SIG-M5 (cell line): ENCODE results near the gene UBALD1.

ENCODE experiments used
- DNase-seq: peaks from one replicate; lab custom pipeline; 2025; lab: John Stamatoyannopoulos, UW

UBALD1 gene

DNA sequence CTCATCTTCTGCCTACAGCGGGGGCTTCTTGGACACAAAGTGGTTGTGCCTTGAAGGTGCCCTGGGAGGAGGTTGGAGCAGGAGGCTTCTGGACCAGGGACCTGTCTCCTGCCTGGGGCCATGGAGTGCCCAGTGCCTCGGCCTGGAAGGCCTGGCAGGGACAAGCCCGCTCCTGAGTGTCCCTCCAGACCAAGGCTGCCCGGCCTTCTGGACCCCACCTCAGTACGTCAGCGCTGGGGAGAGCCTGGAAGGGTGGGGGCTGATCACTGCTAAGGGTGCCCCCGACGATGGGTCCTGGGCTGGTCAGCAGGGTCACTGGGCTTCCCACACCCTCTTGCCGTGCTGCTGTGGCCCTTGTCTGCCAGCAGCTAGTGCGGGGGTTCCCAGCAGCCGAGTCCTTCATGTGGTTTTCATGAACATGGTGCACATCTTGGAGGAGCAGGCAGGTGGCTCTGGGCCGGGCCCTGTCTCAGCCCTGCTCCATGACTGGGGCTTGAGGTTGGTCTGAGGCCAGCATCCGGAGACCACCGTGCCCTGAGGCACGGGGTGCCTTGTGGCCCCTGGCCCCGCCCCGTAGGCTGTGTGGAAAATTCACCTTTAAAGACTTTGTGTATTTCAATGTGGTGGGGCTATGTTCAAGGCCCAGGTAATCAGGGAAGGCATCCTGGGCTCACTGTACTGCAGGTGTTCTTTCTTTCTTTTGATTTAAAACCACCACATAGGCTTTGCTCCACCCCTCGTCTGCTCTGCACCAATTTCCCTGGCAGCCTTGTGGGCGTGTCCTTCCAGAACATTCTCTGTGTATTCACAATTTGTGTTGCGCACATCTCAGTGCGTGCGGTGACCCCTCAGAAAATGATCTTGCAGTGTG, 32.3 kb upstream of the UBALD1 start:
- DNase-seq = no peak

DNA sequence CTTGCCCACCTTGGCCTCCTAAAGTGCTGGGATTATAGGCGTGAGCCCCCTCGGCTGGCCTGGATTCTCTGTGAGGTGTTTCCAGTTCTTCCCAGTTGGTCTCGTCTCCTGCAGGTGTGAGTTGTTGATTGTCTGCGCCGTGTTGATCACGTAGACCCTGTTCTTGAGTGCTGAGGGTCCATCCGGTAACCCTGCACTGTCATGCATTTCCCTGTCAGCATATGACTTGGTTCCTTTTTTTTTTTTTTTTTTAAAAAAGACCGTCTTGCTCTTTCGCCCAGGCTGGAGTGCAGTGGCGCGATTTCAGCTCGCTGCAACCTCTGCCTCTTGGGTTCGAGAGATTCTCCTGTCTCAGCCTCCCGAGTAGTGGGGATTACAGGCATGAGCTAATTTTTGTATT, 27.2 kb upstream of the UBALD1 start:
- no peak for DNase-seq

DNA sequence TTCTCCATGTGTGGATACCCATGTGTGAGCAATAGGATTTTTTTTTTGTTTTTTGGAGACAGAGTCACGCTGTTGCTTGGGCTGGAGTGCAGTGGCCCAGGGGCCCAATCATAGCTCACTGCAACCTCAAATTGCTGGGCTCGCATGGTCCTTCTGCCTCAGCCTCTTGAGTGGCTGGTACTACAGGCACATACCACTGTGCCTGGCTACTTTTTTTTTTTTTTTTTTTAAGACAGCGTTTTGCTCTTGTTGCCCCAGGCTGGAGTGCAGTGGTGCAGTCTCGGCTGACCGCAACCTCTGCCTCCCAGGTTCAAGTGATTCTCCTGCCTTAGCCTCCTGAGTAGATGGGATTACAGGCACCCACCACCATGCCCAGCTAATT, 26.6 kb upstream of the UBALD1 start:
- no peak for DNase-seq

DNA sequence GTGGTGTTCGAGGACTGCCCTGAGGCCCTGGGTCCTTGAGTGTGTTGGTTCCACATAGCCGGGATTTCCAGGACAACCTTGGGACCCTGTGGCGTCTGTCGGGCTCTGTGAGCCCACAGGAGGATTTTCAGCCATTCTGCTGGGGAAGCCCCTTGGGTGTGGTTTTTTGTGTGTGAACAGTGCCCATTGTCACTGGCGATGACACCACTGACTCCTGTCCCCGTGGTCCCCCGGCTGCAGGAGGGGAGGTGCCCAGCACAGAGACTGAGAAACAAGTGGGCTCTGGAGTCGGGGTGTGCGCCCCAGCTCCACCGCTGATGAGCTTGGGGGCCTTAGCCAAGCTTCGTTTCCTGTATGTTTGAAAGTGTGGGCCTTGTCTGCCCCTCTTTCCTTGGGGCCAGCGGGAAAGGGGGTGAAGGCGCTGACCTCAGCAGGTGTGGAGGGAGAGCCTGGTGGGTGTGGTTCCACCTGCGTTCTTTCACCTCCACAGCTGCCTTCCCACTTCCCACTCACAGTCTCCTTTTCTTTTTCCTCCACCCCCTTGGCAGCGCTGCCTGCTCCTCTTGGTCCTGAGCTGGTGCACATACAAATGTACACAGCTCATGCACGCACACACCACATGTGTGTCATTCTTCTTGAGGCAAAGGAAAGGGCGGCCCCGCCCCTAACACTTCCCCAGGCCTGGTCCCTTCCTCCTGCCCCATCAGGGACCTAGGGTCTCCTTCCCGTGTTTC, 26.1 kb upstream of the UBALD1 start:
- DNase-seq = no peak

DNA sequence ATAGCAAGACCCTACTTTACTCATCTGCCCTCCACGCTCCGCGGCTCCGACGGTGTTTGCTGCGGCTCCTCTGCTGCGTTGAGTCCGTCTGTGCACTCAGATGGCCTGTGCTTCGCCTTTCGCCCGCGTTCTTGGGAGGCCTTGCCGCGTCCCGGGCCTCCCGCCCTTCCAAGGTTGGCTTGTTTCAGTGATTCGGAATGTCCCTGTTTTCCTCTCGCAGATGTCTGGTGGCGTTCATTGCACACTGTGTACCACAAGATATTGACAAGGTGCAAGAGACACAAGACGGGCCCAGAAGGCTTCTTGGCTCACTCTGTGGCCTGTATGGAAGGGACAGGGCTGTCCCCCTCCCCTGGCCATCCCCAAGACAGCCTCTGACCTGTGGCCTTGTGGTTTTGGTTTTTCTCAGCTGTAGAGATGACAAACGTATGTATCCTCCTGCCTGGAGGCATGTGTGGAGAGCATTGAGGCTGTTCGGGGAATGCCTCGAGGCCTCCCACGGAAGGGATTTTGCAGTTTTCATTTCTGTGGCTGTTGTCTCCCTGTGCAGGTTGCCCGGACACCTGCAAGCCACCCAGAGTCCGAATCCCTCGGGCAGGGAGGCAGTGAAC, 25.3 kb upstream of the UBALD1 start:
- DNase-seq = no peak

DNA sequence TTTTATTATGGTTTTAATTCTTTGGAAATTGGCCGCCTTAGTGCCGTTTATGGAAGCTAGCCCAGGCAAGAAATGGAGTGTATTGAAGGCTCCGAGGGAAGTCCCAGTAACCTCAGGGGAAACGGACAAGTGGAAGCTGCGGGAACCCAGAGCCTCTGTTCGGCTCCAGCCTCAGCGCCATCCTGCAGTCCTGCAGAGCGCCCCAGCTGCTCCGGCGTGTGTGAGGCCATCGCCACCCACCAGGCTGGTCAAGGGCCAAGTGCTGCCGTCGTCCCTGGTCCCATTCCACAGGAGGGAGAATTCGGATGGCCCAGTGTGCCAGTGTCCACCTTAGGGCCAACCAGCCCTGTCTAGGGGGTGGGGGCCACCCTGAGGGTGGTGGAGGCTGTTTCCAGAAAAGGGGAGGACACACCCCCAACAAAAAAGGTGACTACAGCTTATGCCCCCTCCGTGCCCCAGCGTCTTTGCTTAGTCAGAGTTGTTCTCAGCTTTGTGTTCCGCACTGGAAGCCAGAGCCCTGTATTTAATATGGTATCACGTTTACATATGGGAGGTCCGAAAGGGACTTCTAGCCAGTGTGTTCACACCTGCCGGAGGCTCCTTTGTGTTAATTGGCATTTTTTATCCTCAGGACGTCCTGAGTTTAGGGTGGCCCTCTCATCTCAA, 22.9 kb upstream of the UBALD1 start:
- no peak for DNase-seq

DNA sequence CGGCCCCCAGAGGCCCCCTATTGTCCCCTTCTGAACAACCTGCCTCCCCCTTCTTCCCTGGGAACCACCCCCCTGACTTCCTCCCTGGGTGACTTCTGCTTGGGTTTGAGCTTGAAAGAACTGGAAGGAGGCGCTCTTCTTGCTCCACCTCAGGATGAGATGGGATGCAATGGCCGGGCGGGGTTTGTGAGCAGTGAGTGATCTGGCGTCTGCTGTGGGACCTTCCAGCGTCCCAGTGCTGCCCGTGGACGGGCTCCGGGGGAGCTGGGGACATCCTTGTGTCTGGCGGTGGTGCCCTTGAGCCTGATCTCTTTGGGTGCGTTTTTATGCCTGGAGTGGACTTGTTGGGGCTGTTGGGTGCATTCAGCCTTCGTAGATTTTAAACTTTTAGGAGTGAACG, 21.5 kb upstream of the UBALD1 start:
- DNase-seq = no peak

DNA sequence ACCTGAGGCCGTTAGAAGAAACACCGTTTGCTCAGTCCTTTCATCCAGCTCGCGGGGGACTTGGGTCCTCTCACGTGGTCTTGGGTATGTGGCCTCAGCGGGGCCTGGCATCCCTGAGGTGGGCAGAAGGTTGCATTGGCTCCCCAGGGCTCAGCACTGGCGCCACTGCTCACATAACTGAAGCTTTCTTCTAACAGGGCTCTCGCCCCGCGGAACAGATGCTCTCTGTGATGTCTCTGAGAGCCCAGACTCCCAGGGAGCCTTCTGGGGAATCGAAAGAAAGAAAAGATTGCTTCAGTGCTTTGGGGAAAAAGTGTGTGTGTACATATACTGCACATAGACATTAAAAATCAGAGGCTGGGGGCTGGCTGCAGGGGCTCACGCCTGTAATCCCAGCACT, 20.1 kb upstream of the UBALD1 start:
- no peak for DNase-seq

DNA sequence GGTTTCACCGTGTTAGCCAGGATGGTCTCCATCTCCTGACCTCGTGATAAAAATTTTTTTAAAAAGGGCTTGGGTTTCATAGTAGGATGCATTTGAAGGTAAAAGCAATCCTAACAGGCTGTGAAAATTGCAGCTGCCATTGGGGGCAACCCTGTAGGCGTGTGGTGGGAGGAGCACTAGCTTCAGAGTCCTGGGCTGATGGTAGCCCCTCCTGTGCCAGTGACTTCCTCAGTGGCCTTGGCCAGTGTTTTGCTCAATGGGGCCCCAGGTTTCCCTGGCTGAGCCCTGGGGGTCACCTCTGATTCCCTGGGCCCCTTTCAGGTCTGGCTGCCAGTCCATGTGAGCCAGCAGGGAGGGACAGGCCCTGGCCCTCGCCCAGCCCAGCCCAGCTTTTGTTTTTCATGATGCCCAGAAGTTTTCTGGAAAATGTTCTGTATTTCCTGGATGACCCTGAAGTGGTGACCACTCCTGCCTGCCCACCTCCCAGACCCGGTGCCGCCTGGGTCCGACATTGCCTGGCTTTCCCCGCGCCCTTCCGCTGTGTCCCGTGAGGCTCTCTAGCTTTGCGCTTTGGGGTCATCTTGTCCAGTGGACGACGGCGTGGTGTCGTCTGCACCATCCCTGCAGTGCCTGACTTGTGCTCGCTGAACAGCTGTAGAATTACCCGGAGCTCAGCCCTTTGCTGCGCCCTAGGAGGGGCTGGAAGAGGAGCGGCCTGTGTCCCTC, 19.4 kb upstream of the UBALD1 start:
- no peak for DNase-seq

DNA sequence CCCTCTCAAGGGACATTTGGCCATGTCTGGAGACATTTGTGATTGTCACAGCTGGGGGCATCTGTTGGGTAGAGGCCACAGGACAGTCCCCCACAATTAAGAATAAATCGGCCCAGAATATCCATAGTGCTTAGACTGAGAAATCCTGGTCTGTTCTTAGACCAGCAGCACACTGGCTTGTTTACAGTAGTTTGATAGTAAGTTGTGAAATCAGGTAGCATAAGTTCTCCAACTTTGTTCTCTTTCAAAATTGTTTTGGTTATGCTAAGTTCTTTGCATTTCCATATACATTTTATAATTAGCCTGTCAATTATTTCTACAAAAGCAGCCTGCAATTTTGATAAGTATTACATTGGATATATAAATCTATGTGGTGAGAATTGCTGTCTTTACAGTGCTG, 16.8 kb upstream of the UBALD1 start:
- DNase-seq = no peak

DNA sequence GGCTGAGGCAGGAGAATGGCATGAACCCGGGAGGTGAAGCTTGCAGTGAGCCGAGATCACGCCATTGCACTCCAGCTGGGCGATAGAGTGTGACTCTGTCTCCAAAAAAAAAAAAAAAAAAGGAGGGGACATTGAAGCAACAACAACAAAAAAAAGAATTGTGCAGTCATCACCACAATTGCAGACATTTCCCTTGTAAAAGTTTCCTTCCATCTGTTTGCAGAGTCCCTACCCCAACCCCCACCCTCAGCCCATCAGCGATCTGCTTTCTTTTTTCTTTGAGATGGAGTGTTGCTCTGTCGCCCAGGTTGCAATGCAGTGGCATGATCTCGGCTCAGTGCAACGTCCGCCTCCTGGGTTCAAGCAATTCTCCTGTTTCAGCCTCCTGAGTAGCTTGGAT, 13.6 kb upstream of the UBALD1 start:
- DNase-seq = no peak

DNA sequence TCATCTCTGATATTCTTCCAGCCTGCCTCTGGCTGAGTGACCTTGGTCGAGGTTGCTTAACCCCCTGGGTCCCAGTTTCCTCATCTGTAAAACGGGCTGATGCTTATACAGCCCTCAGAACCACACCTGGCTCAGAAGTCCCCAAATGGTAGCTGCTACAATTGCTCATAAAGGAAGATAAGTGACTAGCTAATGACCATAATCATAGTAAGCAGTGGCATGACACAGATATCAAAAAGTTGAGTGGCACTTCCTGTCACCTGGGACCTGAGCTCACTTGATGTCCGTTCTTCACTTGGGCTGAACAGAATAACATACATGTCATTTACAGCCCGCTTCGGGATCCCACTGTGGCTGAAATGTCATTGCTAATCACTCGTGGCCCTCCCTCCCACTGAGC, 11.7 kb upstream of the UBALD1 start:
- no peak for DNase-seq

DNA sequence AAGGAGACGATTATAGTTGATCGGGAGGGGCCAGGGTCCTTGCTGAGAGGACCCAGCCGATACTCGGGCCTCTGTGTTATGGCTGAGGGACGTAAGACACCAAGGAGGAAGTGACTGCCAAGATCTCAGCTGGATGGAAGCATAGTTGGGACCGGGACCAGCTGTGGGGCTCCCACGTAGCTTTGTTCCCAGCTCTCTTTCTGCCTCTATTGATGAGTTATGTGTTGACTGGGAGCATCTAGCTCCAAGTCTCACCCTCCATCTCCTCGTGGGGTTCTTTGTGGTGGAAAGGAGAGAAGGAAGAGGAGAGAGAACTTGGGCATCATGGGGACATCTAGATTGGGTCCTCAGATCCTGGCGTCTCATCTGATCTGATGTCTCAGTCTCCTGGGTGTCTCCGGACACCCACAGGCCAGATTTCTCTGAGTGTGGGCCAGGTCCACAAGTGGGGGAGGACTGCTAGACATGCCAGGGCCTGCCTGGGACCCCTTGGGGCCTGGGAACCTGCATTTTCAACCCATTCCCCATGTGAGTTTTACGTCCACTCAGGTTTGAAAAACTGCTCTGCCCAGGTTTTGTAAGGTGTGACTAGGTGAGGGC, 11.0 kb upstream of the UBALD1 start:
- DNase-seq = no peak

DNA sequence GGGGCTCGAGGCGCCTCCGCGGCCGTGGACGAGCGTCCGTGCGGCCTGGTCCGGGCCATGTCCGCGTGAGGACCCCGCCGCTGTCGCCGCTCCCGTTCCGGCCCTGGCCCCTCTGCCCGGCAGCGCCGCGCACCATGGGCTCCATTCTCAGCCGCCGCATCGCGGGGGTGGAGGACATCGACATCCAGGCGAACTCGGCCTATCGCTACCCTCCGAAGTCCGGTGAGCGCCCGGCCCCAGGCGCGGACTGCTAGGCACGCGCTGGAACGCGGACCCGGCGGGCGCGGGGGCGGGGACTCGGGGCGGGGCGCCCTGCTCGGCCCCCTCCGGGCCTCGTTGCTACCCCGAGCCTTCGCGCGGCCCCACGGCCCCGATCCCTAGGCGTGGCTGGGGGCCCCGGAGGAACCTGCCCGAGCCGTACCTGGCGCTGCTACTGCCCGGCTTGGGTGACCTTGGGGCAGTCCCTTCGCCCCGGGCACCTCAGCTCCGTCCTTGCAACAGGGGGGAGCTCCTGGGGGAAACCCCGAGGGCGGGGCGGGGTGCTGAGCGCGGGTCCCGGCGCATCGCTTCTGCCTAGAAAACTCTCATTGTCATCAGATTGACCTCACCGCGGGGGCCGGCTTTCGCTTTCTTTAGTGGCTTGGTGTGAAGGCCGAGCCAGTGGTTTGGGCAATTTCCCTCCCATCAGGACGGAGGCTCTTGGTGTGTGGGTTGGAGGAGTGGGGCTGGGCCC, 10.3 kb upstream of the UBALD1 start:
- DNase-seq = no peak

DNA sequence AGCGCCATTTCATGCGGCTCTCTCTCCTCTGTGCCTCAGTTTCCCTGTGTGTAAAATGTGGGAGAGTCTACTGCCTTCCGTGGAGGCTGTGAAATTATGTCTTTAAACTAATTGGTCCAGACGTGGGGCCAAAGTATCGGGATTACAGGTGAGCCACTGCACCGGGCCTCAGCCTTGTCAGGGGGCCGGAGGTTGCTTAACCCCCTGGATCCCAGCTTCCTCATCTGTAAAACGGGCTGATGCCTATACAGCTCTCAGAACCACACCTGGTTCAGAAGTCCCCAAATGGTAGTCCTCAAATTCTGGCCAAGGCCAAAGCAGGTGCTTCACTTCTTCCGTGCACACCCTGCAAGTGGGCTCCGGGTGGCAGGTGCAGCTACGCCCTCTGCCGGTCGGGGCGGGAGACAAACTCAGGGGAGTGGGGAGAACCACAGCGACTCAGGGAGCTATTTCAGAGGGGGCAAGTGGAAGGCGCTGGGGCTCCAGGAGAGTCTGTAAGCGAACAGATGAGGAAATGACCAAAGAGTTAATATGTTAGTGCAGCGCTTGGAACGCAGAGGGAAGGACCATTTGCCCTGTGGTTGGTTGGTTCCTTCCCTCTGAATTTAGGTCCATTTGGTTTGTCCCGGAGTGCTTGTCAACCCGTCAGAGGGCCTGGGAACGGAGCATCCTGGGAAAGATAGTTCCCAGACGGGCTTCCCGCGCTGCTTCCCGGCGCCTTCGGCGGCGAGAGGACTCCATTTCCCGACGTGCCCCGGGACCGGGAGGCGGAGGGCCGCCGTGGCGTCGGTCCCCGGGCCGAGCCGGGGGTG, 9.5 kb upstream of the UBALD1 start, which contains the start of gene MGRN1:
Gene MGRN1 (plus strand): TSS at position 812 of the 812 bp plus-strand sequence. CDS start 135 bp downstream, outside the sequence.
- DNase-seq = peak; percentile 82

DNA sequence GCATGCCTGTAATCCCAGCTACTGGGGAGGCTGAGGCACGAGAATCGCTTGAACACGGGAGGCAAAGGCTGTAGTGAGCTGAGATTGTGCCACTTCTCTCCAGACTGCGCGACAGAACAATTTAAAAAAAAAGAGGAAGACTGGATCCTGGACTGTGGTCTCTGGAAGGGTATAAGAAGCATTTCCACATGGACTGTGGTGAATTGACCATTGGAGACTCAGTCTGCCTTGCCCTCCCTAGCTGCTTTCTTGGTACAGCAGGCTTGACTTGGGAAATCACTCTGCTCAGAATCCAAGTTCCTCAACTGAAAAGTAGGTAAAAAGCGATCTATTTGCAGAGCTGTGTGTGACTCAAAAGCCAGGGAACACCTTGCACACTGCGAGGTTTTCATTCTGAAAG, 8.9 kb upstream of the UBALD1 start:
- no peak for DNase-seq

DNA sequence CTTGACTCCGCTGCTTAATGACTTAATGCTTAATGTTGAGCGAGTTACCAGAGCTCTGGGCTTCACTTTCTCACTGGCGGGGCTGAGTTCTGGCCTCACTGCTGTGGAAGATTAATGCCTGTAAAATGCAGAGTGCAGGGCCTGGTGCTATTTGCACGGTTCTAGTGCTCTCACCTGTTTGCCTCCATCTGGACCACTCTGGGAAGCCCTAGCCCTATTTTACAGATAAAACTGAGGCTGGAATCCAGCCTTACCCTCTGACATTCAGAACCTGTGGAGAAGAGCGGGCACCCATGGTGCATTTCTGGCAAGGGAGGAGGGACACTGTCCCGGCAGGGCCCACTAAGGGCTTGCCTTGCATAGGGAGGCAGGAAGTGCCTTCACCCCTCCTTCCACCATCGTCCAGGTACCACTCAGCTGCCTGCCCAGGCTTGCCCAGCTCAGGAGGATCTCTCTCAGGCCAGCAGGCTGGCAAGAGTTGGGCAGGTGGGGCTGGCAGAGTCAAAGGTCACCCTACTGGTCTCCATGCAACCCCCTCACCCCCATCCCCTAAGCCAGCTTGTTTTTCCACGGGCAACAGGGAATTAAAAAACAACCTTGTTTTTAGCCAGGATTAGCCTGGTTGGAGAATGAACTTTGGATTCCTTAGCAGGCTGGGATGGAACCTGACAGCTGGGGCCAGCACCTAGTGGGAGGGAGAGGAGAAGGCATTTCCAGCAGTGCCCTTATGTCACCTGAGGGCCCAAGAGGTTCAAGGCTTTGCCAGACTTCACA, 4.1 kb upstream of the UBALD1 start:
- DNase-seq = no peak

DNA sequence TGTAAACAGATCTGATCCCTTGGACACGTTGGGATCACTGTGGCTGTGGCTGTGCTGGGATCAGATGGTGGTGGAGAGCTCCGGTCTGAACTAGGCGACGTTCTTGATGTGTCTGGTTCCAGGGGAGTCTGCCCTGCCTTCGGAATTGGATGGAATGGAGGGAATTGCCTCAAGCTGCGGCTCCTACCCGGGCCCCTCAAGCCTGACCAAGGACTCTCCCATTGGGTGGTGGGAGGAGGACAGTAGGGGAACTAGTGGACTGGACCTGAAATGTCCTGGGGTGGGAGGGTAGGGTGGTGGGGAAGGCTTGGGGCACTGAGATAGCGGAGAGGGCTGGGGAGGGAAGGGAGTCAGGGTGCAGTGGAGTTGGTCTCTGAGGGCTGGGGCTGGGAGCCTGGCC, 3.2 kb upstream of the UBALD1 start:
- DNase-seq = no peak
